Cerebellar cortex (tissue), 1 donor: ENCODE measurements around the gene NINL.
"Not testable (repeated sequence)": the region's sequence is repeated elsewhere in the genome, so short reads cannot be mapped to it uniquely, and the experiment has no call there.

ENCODE experiments used
- DNase-seq: peaks from one replicate; pipeline ENCODE4 v3.0.0-alpha.2; 2015; ENCODE audit warnings: low spot score

NINL gene

GRCh38 chr20:25584905-25585704, at the start of gene NINL:
TSS of gene NINL (minus strand) at chr20:25585531. CDS start at chr20:25526587, 58,944 bp downstream.
- peak; percentile 52 for DNase-seq

DNA sequence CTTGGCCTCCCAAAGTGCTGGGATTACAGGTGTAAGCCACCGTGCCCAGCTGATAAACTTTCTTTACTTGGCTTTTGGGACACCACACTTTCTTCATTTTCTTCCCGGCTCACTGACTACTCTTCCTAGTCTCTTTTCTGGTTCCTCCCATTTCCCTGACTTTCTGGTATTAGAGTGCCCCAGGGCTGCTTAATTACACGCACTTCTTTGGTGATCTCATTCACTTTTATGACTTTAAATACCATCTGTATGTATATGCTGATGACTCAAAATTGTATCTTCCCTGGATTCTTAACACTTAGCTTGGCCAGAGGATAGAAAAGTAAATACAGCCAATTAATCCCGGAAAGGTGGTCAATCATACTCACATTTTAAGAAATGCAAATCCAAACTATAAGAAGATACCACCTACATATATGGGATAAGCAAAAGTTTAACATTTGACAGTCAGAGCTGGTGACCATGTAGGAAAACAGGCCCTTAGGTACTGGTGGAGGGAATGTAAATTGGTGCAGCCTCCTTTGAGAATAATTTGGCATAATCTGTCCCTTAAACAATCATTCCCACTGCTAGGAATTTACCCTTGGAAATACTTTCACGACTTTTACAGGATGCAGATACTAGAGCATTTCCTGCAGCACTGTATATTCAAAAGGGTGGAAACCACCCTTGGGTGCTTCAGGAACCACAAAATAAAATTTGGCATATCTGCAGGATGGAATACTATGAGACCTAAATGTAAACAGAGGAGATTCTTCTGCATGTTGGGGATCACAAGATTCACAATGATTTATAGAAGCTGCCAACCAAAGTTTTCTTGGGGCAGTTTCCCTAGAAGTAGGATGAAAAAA, 47.8 kb upstream of the NINL start:
- no peak for DNase-seq

GRCh38 chr20:25630615-25631014, 45.3 kb upstream of the NINL start:
- DNase-seq, result not testable (repeated sequence)

GRCh38 chr20:25629816-25630499, 44.6 kb upstream of the NINL start:
- no peak for DNase-seq

DNA sequence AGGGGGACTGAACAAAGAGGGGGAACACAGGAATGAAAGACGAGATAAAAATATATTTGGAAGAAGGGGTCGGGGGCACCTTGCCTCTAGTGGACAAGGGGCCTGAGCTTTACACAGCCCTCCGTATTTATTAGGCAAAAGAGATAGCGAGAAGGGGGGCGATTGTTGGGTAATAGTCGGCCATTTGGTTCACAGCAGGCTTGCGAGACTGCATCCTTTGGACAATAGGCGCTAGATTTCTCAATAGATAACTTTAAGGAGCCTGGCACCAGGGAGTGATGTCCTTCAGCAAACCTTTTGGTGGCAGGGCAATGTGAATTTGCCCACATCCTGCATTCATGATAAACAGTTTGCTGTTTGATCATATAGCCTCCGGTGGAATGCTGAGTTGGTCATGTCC, 41.4 kb upstream of the NINL start:
- DNase-seq, result no peak

- no peak for DNase-seq
These were observed 39.2 kb upstream of the NINL start for GRCh38 chr20:25624500-25624939.

GRCh38 chr20:25623736-25624499, 38.6 kb upstream of the NINL start, which contains the start of gene NANP:
TSS of gene NANP (minus strand) at chr20:25624014. CDS start at chr20:25623948, 66 bp downstream.
- DNase-seq, result peak; percentile 98

GRCh38 chr20:25623225-25623735, 37.9 kb upstream of the NINL start:
- DNase-seq, result peak; percentile 37

DNA sequence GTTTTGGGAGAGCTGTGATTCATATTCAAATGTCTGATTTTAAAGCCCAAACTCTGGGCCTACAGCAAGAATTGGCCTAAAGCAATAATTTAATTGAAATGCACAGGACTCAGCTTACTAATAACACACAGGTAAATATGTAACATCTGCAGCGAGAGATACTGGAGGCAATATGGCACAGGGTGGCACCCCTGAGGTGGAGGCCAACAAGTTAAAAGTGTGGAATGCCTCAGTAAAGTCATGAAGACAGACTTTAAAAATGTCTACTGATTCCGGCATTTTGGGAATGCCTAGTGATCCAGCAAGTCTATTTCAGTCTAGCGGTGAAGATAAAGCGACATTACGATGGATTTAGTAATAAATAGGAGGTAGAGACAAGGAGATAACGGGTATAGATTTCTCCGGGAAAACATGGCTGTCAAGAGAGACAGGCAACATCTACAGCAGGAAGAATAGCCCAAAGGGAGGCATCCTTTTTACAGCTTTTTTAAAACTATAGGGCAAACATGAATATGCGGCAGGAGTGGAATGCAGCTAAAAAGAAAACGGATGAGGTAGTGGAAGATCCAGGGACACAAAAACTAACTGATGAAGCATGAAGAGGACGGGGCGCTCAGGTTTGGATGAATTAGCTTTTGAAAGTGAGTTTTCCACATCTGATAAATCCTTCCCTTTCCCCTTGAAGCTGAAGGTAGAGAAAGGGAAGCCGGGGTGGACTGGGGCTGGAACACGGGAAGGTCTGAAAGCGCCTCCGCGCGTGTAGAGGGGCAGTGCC, 37.3 kb upstream of the NINL start:
- no peak for DNase-seq

DNA sequence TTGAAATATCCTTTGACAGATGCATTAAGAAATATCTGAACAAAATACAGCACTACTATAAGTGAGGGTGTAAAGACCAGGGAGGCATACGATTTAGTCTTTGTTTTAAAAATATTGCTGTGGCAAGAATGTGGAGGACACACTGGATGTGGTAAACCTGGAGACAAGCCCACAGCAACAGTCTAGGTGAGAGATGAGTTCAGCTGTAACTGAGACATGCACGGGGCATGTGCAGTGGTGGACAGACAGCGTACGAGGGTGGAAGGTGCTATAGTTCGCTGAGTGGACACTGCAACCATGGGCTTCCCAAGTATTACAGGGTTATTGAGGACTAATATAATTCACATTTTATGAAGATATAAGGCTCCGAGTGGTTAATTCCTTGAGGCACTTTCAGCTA, 36.7 kb upstream of the NINL start:
- no peak for DNase-seq

DNA sequence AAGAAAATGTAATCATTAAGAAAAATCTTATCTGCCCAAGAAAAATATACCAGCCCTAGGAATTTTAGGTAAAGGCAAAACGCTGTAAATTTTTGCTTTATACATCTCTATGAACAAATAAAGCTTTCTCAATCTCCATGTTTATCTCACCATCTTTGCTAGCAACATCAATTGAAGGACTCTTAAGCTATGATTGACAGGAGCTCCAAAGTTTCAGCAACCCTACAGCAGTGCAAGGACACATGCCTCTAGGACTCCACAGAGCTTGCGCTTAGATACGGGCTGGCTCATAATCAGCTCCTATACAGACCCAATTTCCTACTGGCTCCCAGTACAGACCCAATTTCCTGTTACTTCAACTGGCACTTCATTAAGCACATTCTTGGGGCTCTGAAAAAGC, 34.2 kb upstream of the NINL start:
- no peak for DNase-seq

DNA sequence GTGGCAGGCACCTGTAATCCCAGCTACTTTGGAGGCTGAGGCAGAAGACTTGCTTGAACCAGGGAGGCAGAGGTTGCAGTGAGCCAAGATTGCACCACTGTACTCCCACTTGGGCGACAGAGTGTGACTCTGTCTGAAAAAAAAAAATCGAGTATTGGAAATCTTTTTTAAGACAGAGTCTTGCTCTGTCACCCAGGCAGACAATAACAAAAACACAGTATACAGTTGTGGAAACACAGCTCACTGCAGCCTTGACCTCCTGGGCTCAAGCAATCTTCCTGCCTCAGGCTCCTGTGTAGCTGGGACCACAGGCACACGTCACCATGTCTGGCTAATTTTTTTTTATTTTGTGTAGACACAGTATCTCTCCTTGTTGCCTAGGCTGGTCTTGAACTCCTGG, 23.4 kb upstream of the NINL start:
- DNase-seq, result no peak

GRCh38 chr20:25606094-25606695, 20.9 kb upstream of the NINL start:
- DNase-seq, result no peak

DNA sequence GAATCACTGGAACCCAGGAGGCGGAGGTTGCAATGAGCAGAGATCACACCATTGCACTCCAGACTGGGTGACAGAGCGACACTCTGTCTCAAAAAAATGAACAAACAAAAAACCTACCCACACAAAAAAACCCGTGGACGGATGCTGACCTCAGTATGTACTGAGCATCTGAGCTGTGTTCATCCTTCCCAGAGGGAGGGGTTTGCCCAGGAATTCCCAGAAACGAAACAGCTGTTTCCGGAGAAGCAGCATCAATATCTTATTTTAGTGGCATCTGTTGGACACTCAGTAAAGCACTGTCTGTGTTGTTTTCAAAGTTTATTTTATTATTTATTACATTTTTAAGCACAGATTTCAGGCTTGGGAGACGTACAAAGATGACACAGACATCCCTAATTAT, 19.8 kb upstream of the NINL start:
- DNase-seq, result no peak

DNA sequence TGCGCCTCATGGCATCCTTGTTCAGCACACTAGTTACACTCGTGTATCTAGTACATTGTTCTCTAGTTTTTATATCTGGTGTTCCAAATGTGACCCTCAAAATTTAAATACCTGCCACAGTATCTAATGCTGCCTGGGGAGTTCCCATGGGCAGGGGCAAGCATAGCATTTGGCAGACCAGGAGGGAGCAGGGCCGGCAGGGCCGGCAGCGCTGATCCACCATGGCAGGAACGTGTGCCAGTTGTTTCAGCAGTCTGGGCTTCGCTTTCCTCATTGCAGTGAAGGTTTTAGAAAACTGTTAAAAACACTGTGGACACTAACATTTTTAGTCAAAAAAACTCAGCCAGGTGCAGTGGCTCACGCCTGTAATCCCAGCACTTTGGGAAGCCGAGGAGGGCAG, 19.3 kb upstream of the NINL start:
- no peak for DNase-seq

DNA sequence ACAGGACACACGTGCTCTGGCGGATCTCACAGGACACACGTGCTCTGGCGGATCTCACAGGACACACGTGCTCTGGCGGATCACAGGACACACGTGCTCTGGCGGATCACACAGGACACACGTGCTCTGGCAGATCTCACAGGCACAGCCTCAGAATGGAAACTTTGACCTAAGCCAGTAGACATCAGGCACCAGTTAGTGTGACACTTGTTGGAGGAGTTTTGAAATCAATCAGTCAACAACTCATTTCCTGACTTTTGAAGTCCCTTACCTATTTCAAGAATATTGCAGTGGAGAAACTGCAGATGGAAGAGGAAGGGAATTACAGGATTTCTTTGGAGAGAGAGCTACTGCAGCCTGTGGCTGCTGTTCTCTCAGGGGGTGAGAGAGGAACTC, 17.6 kb upstream of the NINL start:
- not testable (repeated sequence) for DNase-seq

DNA sequence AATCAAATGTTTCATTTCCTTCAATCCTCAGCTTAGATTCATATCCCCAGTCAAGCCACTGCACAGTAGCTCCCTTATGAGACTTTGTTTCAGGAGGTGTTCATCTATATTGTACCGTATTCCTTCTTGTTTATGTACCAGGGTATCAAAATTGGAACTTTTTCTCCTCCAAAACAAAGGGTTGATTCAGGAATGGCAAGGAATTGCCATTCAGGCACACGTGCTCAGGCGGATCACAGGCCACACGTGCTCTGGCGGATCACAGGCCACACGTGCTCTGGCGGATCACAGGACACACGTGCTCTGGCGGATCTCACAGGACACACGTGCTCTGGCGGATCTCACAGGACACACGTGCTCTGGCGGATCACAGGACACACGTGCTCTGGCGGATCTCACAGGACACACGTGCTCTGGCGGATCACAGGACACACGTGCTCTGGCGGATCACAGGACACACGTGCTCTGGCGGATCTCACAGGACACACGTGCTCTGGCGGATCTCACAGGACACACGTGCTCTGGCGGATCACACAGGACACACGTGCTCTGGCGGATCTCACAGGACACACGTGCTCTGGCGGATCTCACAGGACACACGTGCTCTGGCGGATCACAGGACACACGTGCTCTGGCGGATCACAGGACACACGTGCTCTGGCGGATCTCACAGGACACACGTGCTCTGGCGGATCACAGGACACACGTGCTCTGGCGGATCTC, 17.0 kb upstream of the NINL start:
- not testable (repeated sequence) for DNase-seq

- DNase-seq, result no peak
These were observed 16.3 kb upstream of the NINL start for GRCh38 chr20:25601659-25602058.

DNA sequence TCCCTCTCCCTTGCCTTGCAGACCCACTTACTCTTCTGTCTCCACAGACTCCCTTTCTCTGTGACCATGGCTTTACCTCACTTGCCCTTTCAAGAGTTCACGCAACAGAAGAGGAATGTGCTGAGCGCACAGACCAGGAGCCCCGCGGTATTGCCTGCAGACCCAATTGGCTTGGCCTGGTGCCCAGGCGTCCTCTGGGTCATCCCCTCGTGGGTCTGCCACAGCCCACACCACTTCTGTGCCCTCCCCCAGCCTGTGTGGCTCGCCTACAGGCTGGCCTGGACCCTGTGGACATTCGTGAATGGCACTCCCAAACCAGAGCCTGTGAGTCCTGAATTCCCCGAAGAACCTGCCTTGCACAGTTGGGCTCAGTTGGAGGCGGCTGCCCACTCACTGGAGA, 15.3 kb upstream of the NINL start:
- DNase-seq, result no peak
